ENCODE data around the gene MARK4.

The MARK4 gene

DNA sequence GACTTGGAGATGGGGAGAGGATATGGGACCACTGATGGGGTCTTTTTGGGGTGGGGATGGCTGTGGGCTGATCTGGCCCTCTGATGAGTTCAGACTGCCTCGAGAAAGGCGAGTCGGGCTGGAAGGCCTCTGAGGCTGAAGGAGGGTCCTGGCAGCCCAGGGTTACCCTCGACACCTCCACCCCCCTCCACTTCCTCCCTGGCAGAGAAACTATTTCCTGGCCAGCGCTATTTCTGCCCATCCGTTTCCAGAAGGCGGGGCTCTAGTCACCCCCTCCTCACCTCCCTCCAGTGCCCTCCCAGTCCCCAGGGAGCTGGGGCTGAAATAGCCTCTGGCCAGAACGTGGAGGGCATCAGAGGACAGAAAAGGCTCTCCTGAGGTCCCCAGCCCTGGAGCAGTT is 15.6 kb upstream of the MARK4 start:
- TF ChIP-seq ESRRG (CRISPR knock-in tag; IDR thresholded peaks at IDR 0.05) (no peak), ZFP3 (CRISPR knock-in tag; IDR thresholded peaks at IDR 0.05) (no peak)
- TF ChIP-seq, protein P1, sequence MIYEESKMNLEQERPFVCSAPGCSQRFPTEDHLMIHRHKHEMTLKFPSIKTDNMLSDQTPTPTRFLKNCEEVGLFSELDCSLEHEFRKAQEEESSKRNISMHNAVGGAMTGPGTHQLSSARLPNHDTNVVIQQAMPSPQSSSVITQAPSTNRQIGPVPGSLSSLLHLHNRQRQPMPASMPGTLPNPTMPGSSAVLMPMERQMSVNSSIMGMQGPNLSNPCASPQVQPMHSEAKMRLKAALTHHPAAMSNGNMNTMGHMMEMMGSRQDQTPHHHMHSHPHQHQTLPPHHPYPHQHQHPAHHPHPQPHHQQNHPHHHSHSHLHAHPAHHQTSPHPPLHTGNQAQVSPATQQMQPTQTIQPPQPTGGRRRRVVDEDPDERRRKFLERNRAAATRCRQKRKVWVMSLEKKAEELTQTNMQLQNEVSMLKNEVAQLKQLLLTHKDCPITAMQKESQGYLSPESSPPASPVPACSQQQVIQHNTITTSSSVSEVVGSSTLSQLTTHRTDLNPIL (CRISPR knock-in tag; IDR thresholded peaks at IDR 0.05; ENCODE audit: low read depth), result no peak
- ATAC-seq, result no peak

- no peak for ATAC-seq
- TF ChIP-seq ZNF8 (CRISPR knock-in tag; IDR thresholded peaks at IDR 0.05), result no peak
Measured at GRCh38 chr19:45238556-45238955, 12.5 kb upstream of the MARK4 start.

DNA sequence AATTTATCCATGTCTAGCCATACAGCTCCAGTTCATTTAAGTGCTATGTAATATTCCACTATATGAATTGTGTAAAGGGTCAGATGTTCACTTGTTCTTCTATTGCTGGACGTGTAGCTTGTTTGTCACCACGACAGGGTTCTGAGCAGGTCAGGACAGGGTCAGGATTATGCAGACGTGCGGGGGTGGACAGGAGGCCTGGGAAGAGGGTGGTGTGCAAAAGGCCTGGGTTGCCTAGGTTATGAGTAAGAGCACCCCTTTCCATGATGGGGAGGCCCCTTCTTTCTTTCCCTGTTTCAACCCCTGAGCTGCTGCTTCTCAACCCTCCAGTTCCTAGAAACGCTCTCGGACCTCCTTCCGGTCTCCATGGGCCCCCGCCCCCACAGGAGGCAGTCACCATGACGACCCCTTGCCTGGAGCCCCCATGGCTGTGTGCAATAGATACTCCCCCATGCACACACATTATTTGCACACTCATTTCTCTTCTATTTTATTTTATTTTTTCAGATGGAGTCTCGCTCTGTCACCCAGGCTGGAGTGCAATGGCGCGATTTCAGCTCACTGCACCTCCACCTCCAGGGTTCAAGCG is 7.8 kb upstream of the MARK4 start:
- ATAC-seq, result no peak
- no peak for TF ChIP-seq ZNF8 (CRISPR knock-in tag; IDR thresholded peaks at IDR 0.05)
- TF ChIP-seq PATZ1 (CRISPR knock-in tag; IDR thresholded peaks at IDR 0.05; ENCODE audit: borderline replicate concordance), result no peak
- TF ChIP-seq RARB (CRISPR knock-in tag; IDR thresholded peaks at IDR 0.05), result no peak
- TF ChIP-seq OSR1 (CRISPR knock-in tag; IDR thresholded peaks at IDR 0.05), result no peak
- TF ChIP-seq ZFP3 (CRISPR knock-in tag; IDR thresholded peaks at IDR 0.05), result no peak
- TF ChIP-seq BACH2 (CRISPR knock-in tag; IDR thresholded peaks at IDR 0.05; ENCODE audit: borderline replicate concordance), result no peak
- TF ChIP-seq GLIS3 (CRISPR knock-in tag; IDR thresholded peaks at IDR 0.05), result no peak
- no peak for TF ChIP-seq ARNTL (CRISPR knock-in tag; IDR thresholded peaks at IDR 0.05; ENCODE audit: borderline replicate concordance, low read depth)
- TF ChIP-seq TSHZ2 (CRISPR knock-in tag; IDR thresholded peaks at IDR 0.05), result no peak
- TF ChIP-seq, protein P2, sequence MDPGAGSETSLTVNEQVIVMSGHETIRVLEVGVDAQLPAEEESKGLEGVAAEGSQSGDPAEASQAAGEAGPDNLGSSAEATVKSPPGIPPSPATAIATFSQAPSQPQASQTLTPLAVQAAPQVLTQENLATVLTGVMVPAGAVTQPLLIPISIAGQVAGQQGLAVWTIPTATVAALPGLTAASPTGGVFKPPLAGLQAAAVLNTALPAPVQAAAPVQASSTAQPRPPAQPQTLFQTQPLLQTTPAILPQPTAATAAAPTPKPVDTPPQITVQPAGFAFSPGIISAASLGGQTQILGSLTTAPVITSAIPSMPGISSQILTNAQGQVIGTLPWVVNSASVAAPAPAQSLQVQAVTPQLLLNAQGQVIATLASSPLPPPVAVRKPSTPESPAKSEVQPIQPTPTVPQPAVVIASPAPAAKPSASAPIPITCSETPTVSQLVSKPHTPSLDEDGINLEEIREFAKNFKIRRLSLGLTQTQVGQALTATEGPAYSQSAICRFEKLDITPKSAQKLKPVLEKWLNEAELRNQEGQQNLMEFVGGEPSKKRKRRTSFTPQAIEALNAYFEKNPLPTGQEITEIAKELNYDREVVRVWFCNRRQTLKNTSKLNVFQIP (CRISPR knock-in tag; IDR thresholded peaks at IDR 0.05; ENCODE audit: borderline replicate concordance, low read depth), result no peak
- no peak for TF ChIP-seq ISL1 (CRISPR knock-in tag; IDR thresholded peaks at IDR 0.05)
- TF ChIP-seq ZC3H10 (CRISPR knock-in tag; IDR thresholded peaks at IDR 0.05), result no peak
- no peak for TF ChIP-seq ZFP30 (CRISPR knock-in tag; IDR thresholded peaks at IDR 0.05)

- TF ChIP-seq ESRRG (CRISPR knock-in tag; IDR thresholded peaks at IDR 0.05), result no peak
- TF ChIP-seq TOX (CRISPR knock-in tag; IDR thresholded peaks at IDR 0.05; ENCODE audit: borderline replicate concordance), result no peak
- TF ChIP-seq, protein P2 (CRISPR knock-in tag; IDR thresholded peaks at IDR 0.05; ENCODE audit: borderline replicate concordance, low read depth), result no peak
- no peak for TF ChIP-seq ZNF70 (CRISPR knock-in tag; IDR thresholded peaks at IDR 0.05)
- no peak for TF ChIP-seq ZFP30 (CRISPR knock-in tag; IDR thresholded peaks at IDR 0.05)
- TF ChIP-seq OSR1 (CRISPR knock-in tag; IDR thresholded peaks at IDR 0.05), result no peak
- TF ChIP-seq PPARA (CRISPR knock-in tag; IDR thresholded peaks at IDR 0.05; ENCODE audit: borderline replicate concordance), result no peak
- no peak for TF ChIP-seq ISL1 (CRISPR knock-in tag; IDR thresholded peaks at IDR 0.05)
- TF ChIP-seq, protein P1 (CRISPR knock-in tag; IDR thresholded peaks at IDR 0.05; ENCODE audit: low read depth), result no peak
- no peak for TF ChIP-seq TCF4 (CRISPR knock-in tag; IDR thresholded peaks at IDR 0.05; ENCODE audit: borderline replicate concordance)
- no peak for TF ChIP-seq ZNF565 (CRISPR knock-in tag; conservative IDR thresholded peaks at IDR 0.05; ENCODE audit: low read depth)
- TF ChIP-seq RARB (CRISPR knock-in tag; IDR thresholded peaks at IDR 0.05), result no peak
- TF ChIP-seq ARNTL (CRISPR knock-in tag; IDR thresholded peaks at IDR 0.05; ENCODE audit: borderline replicate concordance, low read depth), result no peak
- TF ChIP-seq ZC3H10 (CRISPR knock-in tag; IDR thresholded peaks at IDR 0.05), result no peak
- no peak for TF ChIP-seq ZFP3 (CRISPR knock-in tag; IDR thresholded peaks at IDR 0.05)
- TF ChIP-seq CSDC2 (CRISPR knock-in tag; IDR thresholded peaks at IDR 0.05), result no peak
- no peak for TF ChIP-seq CSRNP3 (CRISPR knock-in tag; IDR thresholded peaks at IDR 0.05)
- TF ChIP-seq GLIS3 (CRISPR knock-in tag; IDR thresholded peaks at IDR 0.05), result no peak
- no peak for ATAC-seq
Measured at GRCh38 chr19:45244133-45244794, 6.8 kb upstream of the MARK4 start.
